ENCODE measurements around the gene COX8C. TPM values are rescaled to one million over a fixed set of nuclear protein-coding genes. Genes with fewer than 3 reads are reported as not detected.

COX8C gene
- total and polyA plus RNA-seq, 8 donors: not detected

- H3K27ac ChIP-seq: no peak overlapping the region
- H3K4me1 ChIP-seq: peaks cover 15 to 31% (median 31%) of the 10 kb centered on the region in 3 donors
- no peaks in the 10 kb centered on the region for H3K9me3 ChIP-seq
- no peak for ATAC-seq
- TF ChIP-seq CTCF (IDR thresholded peaks at IDR 0.05): no peak
- no peaks in the 10 kb centered on the region for H3K27me3 ChIP-seq
- no peak for FAIRE-seq
- H3K4me3 ChIP-seq: no peak overlapping the region
- WGBS, 2 donors: 72 to 84% methylated on average over 6 of the region's 6 CpGs
- no peaks in the 10 kb centered on the region for H3K36me3 ChIP-seq
- intact Hi-C loops (cut with DNase I): no loop called here
- DNase-seq: no peak
Measured at GRCh38 chr14:93328546-93328945, 18.4 kb upstream of the COX8C start.

GRCh38 chr14:93329965-93330608, 16.9 kb upstream of the COX8C start:
- peaks cover 15 to 42% (median 26%) of the 10 kb centered on the region in 3 donors for H3K4me1 ChIP-seq
- peak overlapping the region in 2 of 4 donors; percentile 42 to 97 for H3K27ac ChIP-seq
- FAIRE-seq (no peak), DNase-seq (no peak), ATAC-seq (peak in 1 of 4 donors; percentile 20)
- H3K27me3 ChIP-seq: no peaks in the 10 kb centered on the region
- no peak for TF ChIP-seq CTCF (IDR thresholded peaks at IDR 0.05)
- H3K9me3 ChIP-seq: no peaks in the 10 kb centered on the region
- no peaks in the 10 kb centered on the region for H3K36me3 ChIP-seq
- intact Hi-C loops (cut with DNase I): no loop called here
- 26% methylated on average over 5 of the region's 5 CpGs for WGBS, 2 donors
- H3K4me3 ChIP-seq: no peak overlapping the region

GRCh38 chr14:93330609-93331000, 16.4 kb upstream of the COX8C start:
- ATAC-seq (no peak), DNase-seq (no peak), FAIRE-seq (no peak)
- intact Hi-C loops (cut with DNase I): no loop called here
- 62 to 72% methylated on average over 2 of the region's 2 CpGs for WGBS, 2 donors
- Histone ChIP-seq H3K9me3 (no peaks in the 10 kb centered on the region), H3K27me3 (no peaks in the 10 kb centered on the region), H3K4me1 (peaks cover 15 to 42% (median 26%) of the 10 kb centered on the region in 3 donors), H3K36me3 (no peaks in the 10 kb centered on the region), H3K4me3 (peak overlapping the region in 1 of 4 donors; percentile 93), H3K27ac (peak overlapping the region in 2 of 4 donors; percentile 97)
- no peak for TF ChIP-seq CTCF (IDR thresholded peaks at IDR 0.05)

- Histone ChIP-seq H3K9me3 (no peaks in the 10 kb centered on the region), H3K27me3 (no peaks in the 10 kb centered on the region), H3K4me1 (peaks cover 15 to 42% (median 26%) of the 10 kb centered on the region in 3 donors), H3K36me3 (no peaks in the 10 kb centered on the region), H3K27ac (peak overlapping the region in 2 of 4 donors; percentile 97), H3K4me3 (peak overlapping the region; percentile 79 to 95 (median 89))
- no peak for FAIRE-seq
- ATAC-seq: no peak
- peak in 1 of 6 donors; percentile 20 for DNase-seq
- intact Hi-C loops (cut with DNase I): no loop called here
- 41 to 48% methylated on average over 17 of the region's 17 CpGs for WGBS, 2 donors
- no peak for TF ChIP-seq CTCF (IDR thresholded peaks at IDR 0.05)
Measured at GRCh38 chr14:93331002-93331727, 15.8 kb upstream of the COX8C start.
